K562 (cell line): ENCODE results near the gene ATF3. TPM values are rescaled to one million over a fixed set of nuclear protein-coding genes. Genes with fewer than 3 reads are reported as not detected.

Experiments used
- BACH1 ChIP-seq: fragments of 200-800 bp; sonication (Bioruptor generic); IDR thresholded peaks from 2 replicates; pipeline ENCODE4 v1.6.1; 2016; ENCODE audit warnings: missing genetic modification characterization, missing compliant biosample characterization
- BCL6 ChIP-seq: fragments of 250-450 bp; sonication (Bioruptor Pico); IDR thresholded peaks from 2 replicates; pipeline ENCODE4 v1.4.0; 2020
- CC2D1A ChIP-seq: fragments of 450-650 bp; IDR thresholded peaks from 2 replicates; pipeline ENCODE4 v1.6.1; 2017; ENCODE audit warnings: mild to moderate bottlenecking
- DNMT1 ChIP-seq: fragments of 450-650 bp; IDR thresholded peaks from 2 replicates; pipeline ENCODE4 v1.6.1; 2016; ENCODE audit warnings: antibody characterized with exemption, mild to moderate bottlenecking
- ESRRA ChIP-seq: fragments of 450-650 bp; IDR thresholded peaks from 2 replicates; pipeline ENCODE4 v1.6.1; 2014; ENCODE audit warnings: low read depth, mild to moderate bottlenecking, moderate library complexity, borderline replicate concordance
- L3MBTL2 ChIP-seq: fragments of 450-650 bp; IDR thresholded peaks from 2 replicates; pipeline ENCODE4 v1.6.1; 2016; ENCODE audit warnings: mild to moderate bottlenecking, moderate library complexity
- LCOR ChIP-seq: sonication (generic); formaldehyde crosslinking; IDR thresholded peaks from 2 replicates; pipeline ENCODE4 v1.8.0; 2022; ENCODE audit warnings: mild to moderate bottlenecking, missing genetic modification reagents
- MEF2D ChIP-seq: conservative IDR thresholded peaks from 2 replicates; pipeline ENCODE4 v1.6.1; 2016; ENCODE audit warnings: low read depth, missing genetic modification characterization, missing compliant biosample characterization
- MGA ChIP-seq: fragments of 450-650 bp; IDR thresholded peaks from 2 replicates; pipeline ENCODE4 v1.6.1; 2016; ENCODE audit warnings: mild to moderate bottlenecking, moderate library complexity
- polyA plus RNA-seq, 8 experiments: library from polyadenylated mRNA; depleted of rRNA in 4 of 8; stranded (reverse) in 5 of 8; unstranded in 3 of 8; fragments of >200 nt; fragmentation: Nextera tagmentation in 2 of 8; fragmentation: Illumina TruSeq in 1 of 8; extraction: Ambion mirVana in 2 of 8; extraction: Trizol in 1 of 8; gene quantifications; 2 replicates each; pipeline versions ENCODE4 v1.2.1 to v1.2.3, GENCODE V29; 2011 to 2014; ENCODE audit warnings: inconsistent platforms in 1 of 8, missing spikeins in 1 of 8
- total RNA-seq, 7 experiments: library from RNA; depleted of rRNA in 6 of 7; stranded (reverse); fragments of >200 nt in 6 of 7; fragmentation: Illumina TruSeq in 2 of 7; extraction: Trizol in 2 of 7; gene quantifications; 2 replicates each; pipeline versions ENCODE4 v1.2.1 to v1.2.3, GENCODE V29; 2011 to 2021; ENCODE audit warnings: low replicate concordance in 1 of 7
- TF ChIP-seq, protein P1 (sequence below): IDR thresholded peaks from 2 replicates; pipeline ENCODE4 v1.6.1; 2014; ENCODE audit warnings: antibody characterized with exemption
- TF ChIP-seq, protein P2 (sequence below): sonication (generic); formaldehyde crosslinking; IDR thresholded peaks from 2 replicates; pipeline ENCODE4 v1.8.1; 2023; ENCODE audit warnings: mild to moderate bottlenecking, missing genetic modification reagents

The ATF3 gene
- total and polyA plus RNA-seq, 9 of the 15 experiments (the other 6 are each of a cell fraction or from before 2014, with no cell fraction given): 3.5 to 28.2 (median 19.8) TPM

- TF ChIP-seq MGA (no peak), BACH1 (tag) (no peak), ESRRA (no peak; the same call in 1 of the 2 replicates), CC2D1A (peak; percentile 82), L3MBTL2 (peak; percentile 74), BCL6 (no peak), LCOR (CRISPR knock-in tag) (peak; percentile 80; the same call in 1 of the 2 replicates), DNMT1 (no peak), MEF2D (no peak)
- TF ChIP-seq, protein P1, sequence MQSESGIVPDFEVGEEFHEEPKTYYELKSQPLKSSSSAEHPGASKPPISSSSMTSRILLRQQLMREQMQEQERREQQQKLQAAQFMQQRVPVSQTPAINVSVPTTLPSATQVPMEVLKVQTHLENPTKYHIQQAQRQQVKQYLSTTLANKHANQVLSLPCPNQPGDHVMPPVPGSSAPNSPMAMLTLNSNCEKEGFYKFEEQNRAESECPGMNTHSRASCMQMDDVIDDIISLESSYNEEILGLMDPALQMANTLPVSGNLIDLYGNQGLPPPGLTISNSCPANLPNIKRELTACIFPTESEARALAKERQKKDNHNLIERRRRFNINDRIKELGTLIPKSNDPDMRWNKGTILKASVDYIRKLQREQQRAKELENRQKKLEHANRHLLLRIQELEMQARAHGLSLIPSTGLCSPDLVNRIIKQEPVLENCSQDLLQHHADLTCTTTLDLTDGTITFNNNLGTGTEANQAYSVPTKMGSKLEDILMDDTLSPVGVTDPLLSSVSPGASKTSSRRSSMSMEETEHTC: no peak
- TF ChIP-seq, protein P2, sequence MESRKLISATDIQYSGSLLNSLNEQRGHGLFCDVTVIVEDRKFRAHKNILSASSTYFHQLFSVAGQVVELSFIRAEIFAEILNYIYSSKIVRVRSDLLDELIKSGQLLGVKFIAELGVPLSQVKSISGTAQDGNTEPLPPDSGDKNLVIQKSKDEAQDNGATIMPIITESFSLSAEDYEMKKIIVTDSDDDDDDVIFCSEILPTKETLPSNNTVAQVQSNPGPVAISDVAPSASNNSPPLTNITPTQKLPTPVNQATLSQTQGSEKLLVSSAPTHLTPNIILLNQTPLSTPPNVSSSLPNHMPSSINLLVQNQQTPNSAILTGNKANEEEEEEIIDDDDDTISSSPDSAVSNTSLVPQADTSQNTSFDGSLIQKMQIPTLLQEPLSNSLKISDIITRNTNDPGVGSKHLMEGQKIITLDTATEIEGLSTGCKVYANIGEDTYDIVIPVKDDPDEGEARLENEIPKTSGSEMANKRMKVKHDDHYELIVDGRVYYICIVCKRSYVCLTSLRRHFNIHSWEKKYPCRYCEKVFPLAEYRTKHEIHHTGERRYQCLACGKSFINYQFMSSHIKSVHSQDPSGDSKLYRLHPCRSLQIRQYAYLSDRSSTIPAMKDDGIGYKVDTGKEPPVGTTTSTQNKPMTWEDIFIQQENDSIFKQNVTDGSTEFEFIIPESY (CRISPR knock-in tag): no peak
Measured at GRCh38 chr1:212665241-212666115, 56.9 kb downstream of the ATF3 start (continued).
